C4-2B (cell line): ENCODE results near the gene CYGB.

ENCODE experiments used
- CTCF ChIP-seq: fragments of 450-650 bp; conservative IDR thresholded peaks from 2 replicates; pipeline ENCODE4 v1.5.1; 2017; ENCODE audit warnings: mild to moderate bottlenecking
- ZFX ChIP-seq: fragments of 450-650 bp; IDR thresholded peaks from 2 replicates; pipeline ENCODE4 v1.6.1; 2017

- TF ChIP-seq CTCF: no peak
- no peak for TF ChIP-seq ZFX
These were observed 29.1 kb upstream of the CYGB start for GRCh38 chr17:76566613-76566943.
